ENCODE data around the gene MYO9A.

DNA sequence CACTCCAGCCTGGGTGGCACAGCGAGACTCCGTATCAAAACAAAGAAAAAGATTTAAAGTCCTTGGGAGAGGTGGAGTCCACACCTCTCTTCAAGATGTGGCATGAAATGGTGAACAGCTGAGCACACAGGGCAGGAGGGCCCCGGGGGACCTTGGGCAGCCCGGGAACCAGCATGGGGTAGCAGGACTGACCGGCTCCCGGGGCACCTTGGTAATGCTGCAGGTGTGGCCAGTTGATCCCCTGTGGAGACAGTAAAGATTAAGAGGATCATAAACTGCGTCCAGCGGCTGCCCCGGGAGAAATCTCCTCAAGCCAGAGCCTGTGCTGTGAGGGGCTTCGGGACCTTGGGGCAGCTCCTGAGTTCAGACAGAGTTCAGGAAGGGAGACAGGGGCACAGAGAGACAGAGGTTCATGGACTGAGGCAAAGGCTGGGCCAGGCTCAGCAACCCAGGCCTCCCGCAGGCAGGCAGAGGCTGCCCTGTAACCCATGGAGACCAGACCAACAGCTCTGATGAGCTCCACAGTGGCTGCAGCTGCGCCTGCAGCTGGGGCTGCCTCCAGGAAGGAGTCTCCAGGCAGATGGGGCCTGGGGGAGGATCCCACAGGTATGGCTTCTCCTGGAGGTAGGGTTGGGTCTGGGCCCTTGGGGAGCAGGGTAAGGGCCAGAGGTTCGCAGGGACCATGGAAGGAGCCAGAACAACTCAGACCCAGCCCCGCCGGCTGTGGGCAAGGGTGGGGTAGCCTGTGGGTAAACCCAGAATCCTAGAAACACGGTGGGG, 307.5 kb downstream of the MYO9A start, which contains the start of gene NR2E3:
- TF ChIP-seq, protein P1, sequence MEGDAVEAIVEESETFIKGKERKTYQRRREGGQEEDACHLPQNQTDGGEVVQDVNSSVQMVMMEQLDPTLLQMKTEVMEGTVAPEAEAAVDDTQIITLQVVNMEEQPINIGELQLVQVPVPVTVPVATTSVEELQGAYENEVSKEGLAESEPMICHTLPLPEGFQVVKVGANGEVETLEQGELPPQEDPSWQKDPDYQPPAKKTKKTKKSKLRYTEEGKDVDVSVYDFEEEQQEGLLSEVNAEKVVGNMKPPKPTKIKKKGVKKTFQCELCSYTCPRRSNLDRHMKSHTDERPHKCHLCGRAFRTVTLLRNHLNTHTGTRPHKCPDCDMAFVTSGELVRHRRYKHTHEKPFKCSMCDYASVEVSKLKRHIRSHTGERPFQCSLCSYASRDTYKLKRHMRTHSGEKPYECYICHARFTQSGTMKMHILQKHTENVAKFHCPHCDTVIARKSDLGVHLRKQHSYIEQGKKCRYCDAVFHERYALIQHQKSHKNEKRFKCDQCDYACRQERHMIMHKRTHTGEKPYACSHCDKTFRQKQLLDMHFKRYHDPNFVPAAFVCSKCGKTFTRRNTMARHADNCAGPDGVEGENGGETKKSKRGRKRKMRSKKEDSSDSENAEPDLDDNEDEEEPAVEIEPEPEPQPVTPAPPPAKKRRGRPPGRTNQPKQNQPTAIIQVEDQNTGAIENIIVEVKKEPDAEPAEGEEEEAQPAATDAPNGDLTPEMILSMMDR (IDR thresholded peaks at IDR 0.05): no peak
- no peak for TF ChIP-seq ZFX (IDR thresholded peaks at IDR 0.05; ENCODE audit: borderline replicate concordance)

Measured in 22Rv1 (cell line).